ENCODE data around the gene ARMC2. TPM values are rescaled to one million over a fixed set of nuclear protein-coding genes. Genes with fewer than 3 reads are reported as not detected.

The ARMC2 gene
- total and polyA plus RNA-seq, 2 of the 8 experiments (the other 6 are each of a cell fraction or from before 2014, with no cell fraction given) = 1.6 to 4.4 TPM

DNA sequence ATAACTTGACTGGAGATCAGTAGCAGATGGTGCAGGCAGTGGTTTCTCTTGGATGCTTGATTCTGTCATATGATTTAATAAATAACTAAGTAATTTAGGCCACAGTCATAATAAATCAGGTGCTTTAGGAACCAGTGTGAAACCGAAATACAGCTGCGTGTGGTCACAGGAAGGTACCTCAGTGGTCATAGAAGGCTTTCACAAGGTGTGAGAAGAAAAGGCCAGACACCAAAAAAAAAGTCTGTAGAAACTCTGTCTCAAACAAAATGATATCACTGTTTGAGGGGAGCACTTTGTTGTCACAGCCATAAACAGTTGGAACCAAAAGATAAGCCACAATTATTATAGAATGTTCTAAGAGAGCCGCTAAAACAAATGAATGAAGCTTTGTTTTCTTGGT is 56.5 kb downstream of the ARMC2 start:
- no peaks in the 10 kb centered on the region for H3K36me3 ChIP-seq (ENCODE audit: control insufficient read depth in 2 of 4, insufficient read depth in 4 of 4, low read length in 3 of 4)
- no peak overlapping the region for H3K27ac ChIP-seq (ENCODE audit: low read depth, low read length)
- FAIRE-seq = no peak
- DNase-seq (ENCODE audit: low read depth in 1 of 2, low spot score in 2 of 2) = no peak
- H2BK20ac ChIP-seq (ENCODE audit: low read length) = no peak overlapping the region
- no peak overlapping the region for H3K56ac ChIP-seq (replicated peaks; ENCODE audit: insufficient read length, low read depth, low read length)
- no peak overlapping the region for H2AFZ ChIP-seq (ENCODE audit: low read length)
- ChIA-PET CTCF (ENCODE audit: partially characterized antibody) (interaction anchor here (0.8 to 3.4 kb wide), 4 partner anchors 10 to 362 kb away, joined by 3 to 15 read pairs (median 7); no protein-coding TSS in a partner anchor), POLR2A (ENCODE audit: partially characterized antibody) (no interaction called here)
- no peak overlapping the region for H4K91ac ChIP-seq (replicated peaks; ENCODE audit: insufficient read length, low read length)
- no peak overlapping the region for H3K4me2 ChIP-seq (ENCODE audit: insufficient read depth in 1 of 2, low read depth in 2 of 2, low read length in 2 of 2)
- no peaks in the 10 kb centered on the region for H3K4me1 ChIP-seq (replicated peaks in 1 of 4; ENCODE audit: control insufficient read depth in 3 of 4, insufficient read depth in 4 of 4, low read length in 3 of 4)
- H3K79me1 ChIP-seq (ENCODE audit: low read depth, low read length) = no peaks in the 10 kb centered on the region
- H2AK5ac ChIP-seq (ENCODE audit: low read depth, low read length) = no peak overlapping the region
- H3K4me3 ChIP-seq (ENCODE audit: extremely low read depth in 1 of 4, insufficient read depth in 2 of 4, low read depth in 3 of 4, low read length in 4 of 4) = no peak overlapping the region
- H2BK12ac ChIP-seq (ENCODE audit: low read depth, low read length) = no peak overlapping the region
- H2BK5ac ChIP-seq (ENCODE audit: low read depth, low read length) = no peak overlapping the region
- no peak overlapping the region for H2BK15ac ChIP-seq (ENCODE audit: low read length)
- H3K9me3 ChIP-seq (ENCODE audit: insufficient read depth in 2 of 2, low read depth in 1 of 2, low read length in 1 of 2) = no peaks in the 10 kb centered on the region
- no peak overlapping the region for H3K18ac ChIP-seq (ENCODE audit: extremely low read depth, low read length)
- no peak overlapping the region for H2BK120ac ChIP-seq (replicated peaks; ENCODE audit: low read depth, low read length)
- no peaks in the 10 kb centered on the region for H3K27me3 ChIP-seq (replicated peaks in 1 of 4; ENCODE audit: control insufficient read depth in 3 of 4, extremely low read depth in 1 of 4, insufficient read depth in 3 of 4, low read length in 3 of 4)
- no peak overlapping the region for H3K14ac ChIP-seq (ENCODE audit: insufficient read length)
- no peak overlapping the region for H3K4ac ChIP-seq (replicated peaks; ENCODE audit: insufficient read length, low read depth, low read length)
- H4K8ac ChIP-seq (ENCODE audit: extremely low read depth, insufficient read depth, low read length) = no peak overlapping the region
- H4K5ac ChIP-seq (ENCODE audit: insufficient read length, low read depth, low read length) = no peak overlapping the region
- no peaks in the 10 kb centered on the region for H4K20me1 ChIP-seq (replicated peaks in 1 of 2; ENCODE audit: control insufficient read depth in 1 of 2, insufficient read depth in 2 of 2, low read length in 2 of 2)
- H3K23ac ChIP-seq (ENCODE audit: insufficient read length) = no peak overlapping the region
- H3K23me2 ChIP-seq (ENCODE audit: low read depth, low read length) = no peaks in the 10 kb centered on the region
- H3K79me2 ChIP-seq (ENCODE audit: control insufficient read depth in 1 of 2, insufficient read depth in 2 of 2, low read length in 2 of 2) = no peaks in the 10 kb centered on the region
- H3K9ac ChIP-seq (replicated peaks in 1 of 4; ENCODE audit: extremely low read depth in 1 of 4, low read depth in 3 of 4, low read length in 3 of 4) = no peak overlapping the region
- 89% methylated on average over 3 of the region's 3 CpGs; no CpG with 5 or more reads in 1 of the 2 experiments for WGBS, 2 experiments (ENCODE audit: extremely low coverage in 1 of 2, insufficient coverage in 1 of 2, insufficient read length in 1 of 2, insufficient replicate concordance in 2 of 2, low coverage in 1 of 2, low lambda C conversion rate in 2 of 2, missing lambda C conversion rate in 1 of 2)
- TF ChIP-seq POU5F1 (IDR thresholded peaks at IDR 0.05; ENCODE audit: low read depth, low read length) (no peak), CTBP2 (IDR thresholded peaks at IDR 0.05; ENCODE audit: borderline replicate concordance, insufficient read depth, insufficient read length, low read length) (no peak), SP2 (IDR thresholded peaks at IDR 0.05; ENCODE audit: low read length) (no peak), SP1 (IDR thresholded peaks at IDR 0.05; ENCODE audit: low read depth, low read length) (no peak), TBP (IDR thresholded peaks at IDR 0.05; ENCODE audit: low read depth, low read length) (no peak)

Measured in H1 (cell line).